Activated CD8-positive, alpha-beta T cell treated with anti-CD3 and anti-CD28 coated beads, Interleukin-2, amount 10 ng/mL, durations not matched to agents 7 days and 5 days (primary cell): ENCODE results near the gene CAPZA2. TPM values are rescaled to one million over a fixed set of nuclear protein-coding genes. Genes with fewer than 3 reads are reported as not detected.
"Not testable (repeated sequence)": the region's sequence is repeated elsewhere in the genome, so short reads cannot be mapped to it uniquely, and the experiment has no call there.

ENCODE experiments used
- ATAC-seq: fragments of 150-1000 bp; cut with Tn5 transposase; one replicate; pipeline ENCODE4 v1.10.0; 2021; ENCODE audit warnings: moderate library complexity
- CTCF ChIA-PET: fragments of 350-600 bp; sonication (Branson Sonifier 250); formaldehyde crosslinking; loops from one replicate; lab custom pipeline; 2021; ENCODE audit warnings: antibody characterized with exemption; lab: Charles Lee
- POLR2A ChIA-PET: fragments of 350-600 bp; sonication (Branson Sonifier 250); formaldehyde crosslinking; loops from one replicate; lab custom pipeline; 2021; ENCODE audit warnings: antibody characterized with exemption; lab: Charles Lee
- DNase-seq: peaks from one replicate; pipeline ENCODE4 v3.0.0-alpha.2; 2020
- H3K27ac Mint-ChIP-seq: one replicate; pipeline ENCODE4 v1.8.0; 2021; ENCODE audit warnings: mild to moderate bottlenecking, mixed read lengths
- H3K27me3 Mint-ChIP-seq: one replicate; pipeline ENCODE4 v1.8.0; 2021; ENCODE audit warnings: low read depth, mixed read lengths
- H3K36me3 Mint-ChIP-seq: one replicate; pipeline ENCODE4 v1.8.0; 2021; ENCODE audit warnings: low read depth, mixed read lengths
- H3K4me1 Mint-ChIP-seq: one replicate; pipeline ENCODE4 v1.8.0; 2021; ENCODE audit warnings: low read depth, mixed read lengths
- H3K4me3 Mint-ChIP-seq: one replicate; pipeline ENCODE4 v1.8.0; 2021; ENCODE audit warnings: mild to moderate bottlenecking, mixed read lengths
- H3K9me3 Mint-ChIP-seq: one replicate; pipeline ENCODE4 v1.8.0; 2022; ENCODE audit warnings: mixed read lengths; ENCODE audit not compliant: insufficient read depth
- total RNA-seq, 2 experiments: library from RNA; stranded (reverse); gene quantifications; one replicate each; pipeline ENCODE4 v1.2.3, GENCODE V29; 2021

Gene CAPZA2
- total RNA-seq, 2 experiments from 2014 or later: 144 to 154 TPM

DNA sequence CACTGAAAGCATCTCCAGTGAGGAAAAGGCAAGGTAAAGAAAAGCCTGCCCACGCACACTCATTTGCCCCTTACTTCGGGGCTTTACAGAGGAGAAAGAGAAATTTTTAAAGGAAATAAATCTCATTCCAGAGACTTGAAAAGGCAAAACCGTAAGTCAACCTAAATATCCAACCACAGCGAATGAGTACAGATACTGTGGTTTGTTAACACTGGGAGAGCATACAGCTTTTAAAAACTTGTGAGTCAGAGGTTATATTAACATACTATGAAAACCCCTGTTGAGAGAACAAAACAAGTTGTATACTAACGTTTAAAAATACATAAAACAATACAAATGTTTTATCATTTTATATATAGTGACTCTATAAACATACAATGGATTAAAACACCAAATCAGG, 62.4 kb downstream of the CAPZA2 start:
- Mint-ChIP-seq H3K9me3 (no peaks in the 10 kb centered on the region), H3K4me3 (no peak overlapping the region), H3K36me3 (peaks cover 9% of the 10 kb centered on the region), H3K27ac (no peak overlapping the region), H3K27me3 (peaks cover 9% of the 10 kb centered on the region), H3K4me1 (no peaks in the 10 kb centered on the region)
- POLR2A ChIA-PET: interaction anchor here (0.9 kb wide), 1 partner anchor 217 kb away, joined by 4 read pairs; no protein-coding TSS in a partner anchor
- DNase-seq (no peak), ATAC-seq (no peak)
- CTCF ChIA-PET: no interaction called here

DNA sequence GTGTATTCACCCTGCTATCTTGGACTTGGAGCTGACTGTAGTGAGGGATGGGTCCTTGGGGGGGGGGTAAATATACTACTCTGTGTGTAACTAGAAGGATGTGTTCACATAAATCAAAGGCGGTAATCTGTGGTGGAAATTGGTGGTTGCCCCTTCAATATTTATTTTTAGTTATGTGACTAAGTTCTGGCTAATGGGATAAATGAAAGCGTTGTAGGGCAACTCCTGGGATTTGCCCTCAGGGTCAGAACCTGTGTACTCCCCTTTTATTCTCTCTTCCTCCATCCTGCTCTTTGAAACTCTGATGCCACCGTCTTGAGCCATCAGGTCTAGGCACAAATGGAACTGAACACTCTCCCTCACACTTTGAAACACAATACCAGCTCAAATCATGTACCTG, 66.6 kb downstream of the CAPZA2 start:
- Mint-ChIP-seq H3K27me3 (peaks cover 19% of the 10 kb centered on the region), H3K36me3 (no peaks in the 10 kb centered on the region), H3K4me3 (no peak overlapping the region), H3K4me1 (peaks cover 7% of the 10 kb centered on the region), H3K9me3 (no peaks in the 10 kb centered on the region), H3K27ac (no peak overlapping the region)
- ChIA-PET POLR2A (no interaction called here), CTCF (interaction anchor here (0.9 to 7.2 kb wide), 6 partner anchors 9 to 201 kb away, joined by 3 to 118 read pairs (median 14); no protein-coding TSS in a partner anchor)
- no peak for DNase-seq
- no peak for ATAC-seq

DNA sequence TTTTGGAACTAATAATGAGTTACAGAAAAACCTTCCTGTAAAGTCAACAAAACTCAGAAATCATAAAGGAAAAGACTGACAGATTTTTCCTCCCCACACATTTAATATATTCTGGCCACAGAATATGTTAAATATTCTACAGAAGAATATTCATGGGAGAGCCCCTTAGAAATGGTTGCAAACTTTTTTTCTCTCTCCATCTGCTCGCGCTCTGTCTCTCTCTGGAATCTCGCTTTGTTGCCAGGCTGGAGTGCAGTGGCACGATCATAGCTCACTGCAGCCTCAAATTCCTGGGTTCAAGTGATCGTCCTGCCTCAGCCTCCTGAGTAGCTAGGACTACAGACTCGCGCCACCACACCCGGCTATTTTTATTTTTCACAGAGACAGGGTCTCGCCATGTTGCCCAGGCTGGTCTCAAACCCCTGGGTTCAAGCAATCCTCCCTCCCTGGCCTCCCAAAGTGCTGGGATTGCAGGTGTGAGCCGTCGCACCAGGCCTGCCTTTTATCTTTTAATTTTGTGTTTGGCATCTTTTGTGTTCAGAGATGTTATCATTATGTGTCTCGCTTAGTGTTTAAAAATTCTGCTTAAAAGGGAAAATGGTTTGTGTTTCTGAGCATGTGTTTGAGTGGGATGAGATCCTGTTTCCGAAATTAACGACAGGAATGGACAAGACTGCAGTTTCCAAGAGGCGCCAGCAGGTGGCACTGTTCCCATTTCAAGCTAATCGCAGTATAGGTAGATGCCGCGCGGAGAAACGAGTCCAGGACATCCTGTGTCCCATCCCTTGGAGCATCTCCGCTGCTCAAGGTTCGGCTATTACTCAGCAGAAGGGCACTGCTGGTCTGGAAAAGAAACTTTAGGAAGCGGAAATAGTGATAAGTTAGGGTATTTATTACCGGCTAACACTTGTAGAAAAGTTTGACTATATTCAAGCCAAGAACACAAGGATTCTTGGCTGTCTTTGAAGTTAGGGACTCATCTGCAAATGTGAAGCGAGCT, 67.8 kb downstream of the CAPZA2 start:
- Mint-ChIP-seq H3K27ac (no peak overlapping the region), H3K27me3 (peaks cover 24% of the 10 kb centered on the region), H3K4me3 (no peak overlapping the region), H3K9me3 (no peaks in the 10 kb centered on the region), H3K4me1 (peaks cover 7% of the 10 kb centered on the region), H3K36me3 (no peaks in the 10 kb centered on the region)
- ATAC-seq (peak; percentile 91), DNase-seq (peak; percentile 81)
- CTCF ChIA-PET: interaction anchor here (0.6 to 7.2 kb wide), 28 partner anchors 10 to 796 kb away, joined by 3 to 118 read pairs (median 4); no protein-coding TSS in a partner anchor
- POLR2A ChIA-PET: no interaction called here

DNA sequence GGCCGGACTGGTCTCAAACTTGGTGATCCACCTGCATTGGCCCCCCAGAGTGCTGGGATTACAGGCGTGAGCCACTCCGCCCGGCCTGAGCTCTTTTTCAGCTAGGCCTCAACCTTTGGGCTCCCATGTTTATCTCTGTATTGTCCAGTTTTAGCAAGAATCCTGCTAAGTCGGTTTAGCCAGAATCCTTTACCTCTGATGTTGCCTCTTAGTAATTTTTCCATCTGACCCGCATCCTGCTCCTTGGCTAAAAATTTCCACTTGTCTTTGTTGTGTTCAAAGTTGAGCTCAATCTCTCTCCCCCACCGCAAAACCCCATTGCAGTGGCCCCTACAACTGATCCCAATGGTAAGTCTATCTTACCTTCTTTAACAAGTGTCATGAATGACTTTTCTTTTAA, 70.2 kb downstream of the CAPZA2 start:
- peaks cover 7% of the 10 kb centered on the region for H3K4me1 Mint-ChIP-seq
- no peaks in the 10 kb centered on the region for H3K36me3 Mint-ChIP-seq
- ATAC-seq (no peak), DNase-seq (no peak)
- ChIA-PET CTCF (interaction anchor here (0.7 to 7.2 kb wide), 6 partner anchors 12 to 192 kb away, joined by 3 to 118 read pairs (median 4); no protein-coding TSS in a partner anchor), POLR2A (no interaction called here)
- H3K4me3 Mint-ChIP-seq: no peak overlapping the region
- H3K27me3 Mint-ChIP-seq: peaks cover 26% of the 10 kb centered on the region
- no peaks in the 10 kb centered on the region for H3K9me3 Mint-ChIP-seq
- H3K27ac Mint-ChIP-seq: no peak overlapping the region

DNA sequence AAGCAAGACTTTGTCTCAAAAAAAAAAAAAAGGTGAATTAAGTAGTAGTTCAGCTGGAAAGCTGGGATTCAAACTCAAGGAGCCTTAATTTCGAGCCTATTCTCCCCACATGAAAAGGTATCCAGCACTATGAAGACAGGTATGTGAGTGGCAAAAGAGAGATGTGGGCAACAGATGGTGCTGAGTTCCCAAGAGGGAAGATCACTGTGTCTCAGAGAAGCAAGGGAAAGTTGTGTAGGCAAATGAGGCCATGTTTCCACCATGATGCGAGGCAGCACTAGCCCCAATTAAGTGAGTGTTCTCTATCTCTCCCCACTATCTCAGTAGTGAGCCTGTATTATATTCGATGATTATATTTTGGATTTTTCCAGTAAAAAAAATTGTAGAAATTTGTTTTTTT, 71.1 kb downstream of the CAPZA2 start:
- ATAC-seq (no peak), DNase-seq (no peak)
- H3K4me3 Mint-ChIP-seq: no peak overlapping the region
- POLR2A ChIA-PET: no interaction called here
- H3K27ac Mint-ChIP-seq: no peak overlapping the region
- H3K36me3 Mint-ChIP-seq: no peaks in the 10 kb centered on the region
- CTCF ChIA-PET: interaction anchor here (7.2 kb wide), 1 partner anchor 191 kb away, joined by 118 read pairs; no protein-coding TSS in a partner anchor
- H3K9me3 Mint-ChIP-seq: no peaks in the 10 kb centered on the region
- peaks cover 7% of the 10 kb centered on the region for H3K4me1 Mint-ChIP-seq
- peaks cover 28% of the 10 kb centered on the region for H3K27me3 Mint-ChIP-seq

DNA sequence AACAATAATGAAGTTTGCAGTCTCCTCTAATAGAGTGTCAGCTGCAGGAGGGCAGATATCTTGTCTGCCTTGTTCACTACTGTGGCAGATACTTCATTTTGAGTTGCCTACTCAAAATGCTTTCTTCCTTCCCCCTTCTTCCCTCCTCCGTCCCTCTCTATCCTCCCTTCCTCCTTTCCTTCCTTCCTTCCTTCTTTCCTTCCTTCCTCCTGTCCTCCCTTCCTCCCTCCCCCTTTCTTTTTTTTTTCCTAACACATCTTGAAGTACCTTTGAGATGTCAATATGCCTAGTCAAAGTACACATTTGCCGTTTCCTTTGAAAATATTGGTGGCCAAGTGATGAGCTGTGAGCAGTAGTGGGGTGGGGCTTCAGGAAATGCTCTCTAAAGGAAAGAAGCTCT, 72.2 kb downstream of the CAPZA2 start:
- DNase-seq: no peak
- H3K4me1 Mint-ChIP-seq: peaks cover 7% of the 10 kb centered on the region
- ChIA-PET POLR2A (no interaction called here), CTCF (interaction anchor here (1.0 kb wide), 1 partner anchor 193 kb away, joined by 3 read pairs; no protein-coding TSS in a partner anchor)
- H3K27ac Mint-ChIP-seq: no peak overlapping the region
- no peak for ATAC-seq
- H3K27me3 Mint-ChIP-seq: peaks cover 22% of the 10 kb centered on the region
- H3K9me3 Mint-ChIP-seq: no peaks in the 10 kb centered on the region
- no peak overlapping the region for H3K4me3 Mint-ChIP-seq
- no peaks in the 10 kb centered on the region for H3K36me3 Mint-ChIP-seq

DNA sequence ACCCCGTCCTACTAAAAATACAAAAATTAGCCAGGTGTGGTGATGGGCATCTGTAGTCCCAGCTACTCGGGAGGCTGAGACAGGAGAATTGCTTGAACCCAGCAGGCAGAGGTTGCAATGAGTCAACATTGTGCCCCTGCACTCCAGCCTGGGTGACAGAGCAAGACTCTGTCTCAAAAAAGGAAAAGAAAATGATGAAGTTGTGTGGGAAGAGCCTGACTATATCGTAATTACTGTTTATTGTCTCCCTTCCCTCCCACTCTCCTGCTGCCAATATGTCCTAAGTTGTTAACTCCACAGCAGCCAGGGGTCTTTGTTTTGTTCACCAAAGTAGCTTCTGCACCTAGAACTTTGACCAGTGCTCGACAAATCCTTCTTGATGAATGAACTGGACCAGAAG, 74.5 kb downstream of the CAPZA2 start:
- ATAC-seq, H3K9me3 Mint-ChIP-seq, H3K4me1 Mint-ChIP-seq, H3K4me3 Mint-ChIP-seq, H3K36me3 Mint-ChIP-seq, H3K27ac Mint-ChIP-seq, POLR2A ChIA-PET, CTCF ChIA-PET, DNase-seq: not testable (repeated sequence)
- H3K27me3 Mint-ChIP-seq: peaks cover 14% of the 10 kb centered on the region

DNA sequence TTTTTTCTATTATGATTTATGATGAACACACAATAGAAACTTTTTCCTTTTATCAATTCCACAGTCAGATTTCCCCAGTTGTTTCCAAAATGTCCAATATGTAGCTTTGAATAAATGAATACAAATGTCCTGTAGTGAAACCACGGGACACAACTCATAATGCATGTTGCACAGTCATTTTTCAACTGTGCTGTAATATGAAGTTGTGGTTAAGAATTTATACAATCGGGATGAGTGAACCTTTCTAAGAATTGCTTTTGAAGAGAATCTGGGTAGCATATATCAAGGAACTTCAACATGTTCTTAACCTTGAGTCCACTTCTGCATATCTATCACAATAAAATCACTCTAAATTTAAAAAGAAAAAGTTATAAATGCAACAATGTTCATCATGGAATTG, 76.3 kb downstream of the CAPZA2 start:
- Mint-ChIP-seq H3K9me3 (no peaks in the 10 kb centered on the region), H3K4me3 (no peak overlapping the region), H3K27me3 (peaks cover 15% of the 10 kb centered on the region), H3K27ac (no peak overlapping the region), H3K36me3 (no peaks in the 10 kb centered on the region), H3K4me1 (no peaks in the 10 kb centered on the region)
- ChIA-PET POLR2A (no interaction called here), CTCF (no interaction called here)
- ATAC-seq: no peak
- DNase-seq: no peak

DNA sequence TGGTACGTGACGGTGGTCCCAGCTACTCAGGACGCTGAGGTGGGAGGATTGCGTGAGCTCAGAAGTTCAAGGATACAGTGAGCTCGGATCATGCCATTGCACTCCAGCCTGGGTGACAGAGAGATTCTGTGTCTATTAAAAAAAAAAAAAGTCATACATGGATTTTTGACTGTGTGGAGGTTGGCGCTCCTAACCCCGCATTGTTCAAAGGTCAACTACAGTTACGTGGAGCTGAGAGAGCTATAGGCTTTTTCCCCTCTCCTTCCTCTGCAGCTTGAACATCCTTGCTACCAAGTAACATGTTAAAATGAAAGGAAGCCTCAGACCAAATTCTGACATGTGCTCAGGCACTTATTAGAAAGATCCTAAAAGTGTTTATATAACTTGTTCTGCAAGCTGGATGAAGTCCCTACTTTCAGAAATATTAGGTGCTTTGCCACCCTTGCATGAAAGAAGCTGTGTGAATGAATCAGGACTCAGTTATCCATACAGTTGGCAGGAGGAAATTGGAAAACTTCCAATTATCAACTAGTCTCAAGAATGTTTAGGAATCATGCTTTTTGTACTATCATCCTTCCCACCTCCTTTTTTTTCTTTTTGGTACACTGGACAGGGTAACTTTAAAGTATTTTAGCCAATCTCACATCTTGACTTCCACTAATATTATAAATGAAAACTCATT, 78.4 kb downstream of the CAPZA2 start:
- Mint-ChIP-seq H3K36me3 (no peaks in the 10 kb centered on the region), H3K4me3 (no peak overlapping the region), H3K9me3 (no peaks in the 10 kb centered on the region), H3K4me1 (no peaks in the 10 kb centered on the region), H3K27ac (no peak overlapping the region), H3K27me3 (peaks cover 13% of the 10 kb centered on the region)
- ATAC-seq (no peak), DNase-seq (no peak)
- POLR2A ChIA-PET: interaction anchor here (0.8 kb wide), 1 partner anchor 12 kb away, joined by 3 read pairs; the partner anchor contains the start of gene ST7
- CTCF ChIA-PET: interaction anchor here (0.9 to 1.4 kb wide), 2 partner anchors 10 to 84 kb away, joined by 3 to 9 read pairs; no protein-coding TSS in a partner anchor

DNA sequence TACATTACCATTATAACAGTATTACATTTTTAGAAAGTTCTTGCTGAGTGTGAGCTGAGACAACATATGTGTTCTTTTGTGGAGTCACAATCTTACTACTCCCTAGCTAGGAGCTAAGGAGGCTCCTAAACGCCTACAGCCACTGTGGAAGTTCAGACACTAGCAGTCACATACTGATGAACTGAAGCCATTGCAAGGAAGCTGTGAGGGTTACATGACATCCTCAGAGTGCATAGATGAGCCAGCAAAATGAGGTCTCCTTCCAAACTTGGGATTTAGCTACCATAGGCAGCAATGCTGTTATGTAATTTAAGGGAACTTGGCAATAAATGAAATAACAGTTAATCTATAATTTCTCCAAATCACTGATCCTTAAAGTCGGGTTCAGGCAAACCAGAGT, 80.1 kb downstream of the CAPZA2 start:
- Mint-ChIP-seq H3K4me3 (no peak overlapping the region), H3K27ac (no peak overlapping the region), H3K36me3 (no peaks in the 10 kb centered on the region), H3K9me3 (no peaks in the 10 kb centered on the region), H3K27me3 (peaks cover 13% of the 10 kb centered on the region), H3K4me1 (no peaks in the 10 kb centered on the region)
- POLR2A ChIA-PET: no interaction called here
- DNase-seq (no peak), ATAC-seq (no peak)
- CTCF ChIA-PET: interaction anchor here (1.2 kb wide), 1 partner anchor 12 kb away, joined by 5 read pairs; no protein-coding TSS in a partner anchor

DNA sequence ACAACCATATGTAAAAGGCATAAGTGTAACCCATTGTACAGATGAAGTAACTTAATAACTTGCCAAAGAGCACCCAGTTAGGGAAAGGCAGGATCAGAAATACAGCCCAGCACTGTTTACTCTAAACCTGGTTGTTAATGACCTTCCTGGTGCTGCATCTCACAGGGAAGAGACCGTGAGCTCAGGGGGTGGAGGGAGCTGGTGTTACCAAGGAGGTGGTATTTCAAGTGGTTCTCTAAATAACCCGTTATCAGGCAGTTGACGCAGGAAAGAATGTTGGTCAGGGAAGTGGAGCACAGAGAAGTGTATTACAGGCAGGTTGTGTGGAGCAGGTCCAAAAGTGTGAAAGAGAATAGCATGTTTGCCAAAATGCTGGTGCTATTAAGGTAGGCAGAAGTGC, 86.5 kb downstream of the CAPZA2 start:
- ATAC-seq (no peak), DNase-seq (no peak)
- no peaks in the 10 kb centered on the region for H3K9me3 Mint-ChIP-seq
- H3K4me3 Mint-ChIP-seq: no peak overlapping the region
- no peak overlapping the region for H3K27ac Mint-ChIP-seq
- POLR2A ChIA-PET: no interaction called here
- peaks cover 16% of the 10 kb centered on the region for H3K27me3 Mint-ChIP-seq
- CTCF ChIA-PET: interaction anchor here (0.8 kb wide), 1 partner anchor 58 kb away, joined by 3 read pairs; no protein-coding TSS in a partner anchor
- H3K4me1 Mint-ChIP-seq: peaks cover 9% of the 10 kb centered on the region
- H3K36me3 Mint-ChIP-seq: no peaks in the 10 kb centered on the region
